Measurements from ENCODE around the gene GLRA3.

GLRA3 gene

DNA sequence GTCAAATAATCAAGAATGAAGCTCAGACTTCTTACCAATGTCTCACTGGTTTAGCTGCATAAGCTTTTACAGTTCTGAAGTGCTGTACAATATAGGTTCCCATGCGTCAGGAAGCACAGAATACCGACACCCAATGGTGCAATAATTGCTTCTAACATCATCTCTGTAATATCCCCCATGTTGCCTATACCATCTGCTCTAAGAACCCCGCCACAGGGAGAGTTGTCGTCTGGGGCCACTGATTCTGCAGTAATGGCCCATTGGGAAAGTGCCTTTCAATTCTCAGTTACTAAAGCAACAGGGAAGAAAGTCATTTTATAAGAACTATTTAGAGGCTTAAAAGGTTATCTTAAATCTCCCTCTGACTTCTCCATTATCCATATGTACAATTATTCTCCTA lies 94.9 kb downstream of the GLRA3 start:
- Histone ChIP-seq H3K9me3 (ENCODE audit: low read length) (no peaks in the 10 kb centered on the region), H3K27me3 (ENCODE audit: insufficient read depth, low read length) (no peaks in the 10 kb centered on the region), H3K4me1 (ENCODE audit: insufficient read depth, low read length) (no peaks in the 10 kb centered on the region), H3K36me3 (ENCODE audit: insufficient read depth, low read length) (no peaks in the 10 kb centered on the region), H2AFZ (ENCODE audit: low read depth, low read length) (no peak overlapping the region), H3K4me3 (ENCODE audit: low read length) (no peak overlapping the region)

GRCh38 chr4:174717828-174718227 lies 111.2 kb downstream of the GLRA3 start:
- H3K9me3 ChIP-seq (ENCODE audit: low read length) = no peaks in the 10 kb centered on the region
- H3K36me3 ChIP-seq (ENCODE audit: insufficient read depth, low read length) = no peaks in the 10 kb centered on the region
- H2AFZ ChIP-seq (ENCODE audit: low read depth, low read length) = no peak overlapping the region
- H3K4me3 ChIP-seq (ENCODE audit: low read length) = no peak overlapping the region
- H3K4me1 ChIP-seq (ENCODE audit: insufficient read depth, low read length) = no peaks in the 10 kb centered on the region
- H3K27me3 ChIP-seq (ENCODE audit: insufficient read depth, low read length) = no peaks in the 10 kb centered on the region

GRCh38 chr4:174716986-174717770 lies 111.9 kb downstream of the GLRA3 start:
- Histone ChIP-seq H3K27me3 (ENCODE audit: insufficient read depth, low read length) (no peaks in the 10 kb centered on the region), H3K9me3 (ENCODE audit: low read length) (no peaks in the 10 kb centered on the region), H3K4me1 (ENCODE audit: insufficient read depth, low read length) (no peaks in the 10 kb centered on the region), H3K36me3 (ENCODE audit: insufficient read depth, low read length) (no peaks in the 10 kb centered on the region), H3K4me3 (ENCODE audit: low read length) (no peak overlapping the region), H2AFZ (ENCODE audit: low read depth, low read length) (no peak overlapping the region)

- no peaks in the 10 kb centered on the region for H3K27me3 ChIP-seq (ENCODE audit: insufficient read depth, low read length)
- no peaks in the 10 kb centered on the region for H3K36me3 ChIP-seq (ENCODE audit: insufficient read depth, low read length)
- H3K4me3 ChIP-seq (ENCODE audit: low read length) = no peak overlapping the region
- H3K9me3 ChIP-seq (ENCODE audit: low read length) = no peaks in the 10 kb centered on the region
- no peaks in the 10 kb centered on the region for H3K4me1 ChIP-seq (ENCODE audit: insufficient read depth, low read length)
- H2AFZ ChIP-seq (ENCODE audit: low read depth, low read length) = no peak overlapping the region
Measured at GRCh38 chr4:174714393-174715211, 114.4 kb downstream of the GLRA3 start.

GRCh38 chr4:174713821-174714220 lies 115.2 kb downstream of the GLRA3 start:
- Histone ChIP-seq H2AFZ (ENCODE audit: low read depth, low read length) (no peak overlapping the region), H3K27me3 (ENCODE audit: insufficient read depth, low read length) (no peaks in the 10 kb centered on the region), H3K9me3 (ENCODE audit: low read length) (no peaks in the 10 kb centered on the region), H3K36me3 (ENCODE audit: insufficient read depth, low read length) (no peaks in the 10 kb centered on the region), H3K4me3 (ENCODE audit: low read length) (no peak overlapping the region), H3K4me1 (ENCODE audit: insufficient read depth, low read length) (no peaks in the 10 kb centered on the region)

DNA sequence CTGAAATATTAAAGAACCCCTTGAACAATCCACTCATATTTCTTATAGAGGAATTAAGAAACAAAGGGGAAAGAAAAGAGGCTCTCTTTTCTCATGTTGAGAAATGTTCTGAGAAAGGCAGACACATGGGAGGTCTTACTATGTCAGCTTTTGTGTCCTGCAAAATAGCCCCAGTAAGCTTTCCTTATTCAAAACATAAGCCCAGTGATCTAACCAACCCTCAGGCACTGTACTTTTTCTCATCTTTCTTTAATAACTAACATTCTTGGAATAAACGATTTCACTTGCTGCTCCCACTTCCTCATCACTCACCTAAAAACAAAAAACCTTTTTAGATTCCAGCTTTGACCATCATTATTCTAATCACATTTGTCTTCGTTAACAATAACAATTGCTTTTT lies 115.9 kb downstream of the GLRA3 start:
- H2AFZ ChIP-seq (ENCODE audit: low read depth, low read length) = no peak overlapping the region

DNA sequence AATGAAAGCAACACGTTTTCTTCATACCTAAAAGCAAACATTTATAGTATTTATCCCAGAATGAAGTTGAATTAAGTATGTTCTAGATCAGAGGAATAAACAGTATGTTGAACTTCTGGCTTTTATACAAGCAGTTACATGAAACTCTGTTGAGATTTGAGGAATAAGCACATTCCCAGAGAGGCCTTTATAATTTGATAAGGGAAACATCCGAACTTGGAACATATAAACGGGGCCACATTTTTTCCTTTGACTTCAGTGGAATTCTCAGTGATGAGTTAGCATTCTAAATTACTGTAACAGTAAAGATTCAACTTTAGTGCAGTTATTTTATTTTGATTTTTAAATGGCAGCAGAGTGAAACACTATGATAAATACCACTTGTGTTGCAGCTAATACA lies 119.5 kb downstream of the GLRA3 start:
- Histone ChIP-seq H3K4me3 (ENCODE audit: low read length) (no peak overlapping the region), H3K36me3 (ENCODE audit: insufficient read depth, low read length) (no peaks in the 10 kb centered on the region), H3K4me1 (ENCODE audit: insufficient read depth, low read length) (no peaks in the 10 kb centered on the region), H2AFZ (ENCODE audit: low read depth, low read length) (no peak overlapping the region), H3K9me3 (ENCODE audit: low read length) (no peaks in the 10 kb centered on the region), H3K27me3 (ENCODE audit: insufficient read depth, low read length) (no peaks in the 10 kb centered on the region)

More for the DNA sequence above, 115.9 kb downstream of the GLRA3 start:
- H3K4me3 ChIP-seq (ENCODE audit: low read length) = no peak overlapping the region
- H3K36me3 ChIP-seq (ENCODE audit: insufficient read depth, low read length) = no peaks in the 10 kb centered on the region
- H3K9me3 ChIP-seq (ENCODE audit: low read length) = no peaks in the 10 kb centered on the region
- H3K27me3 ChIP-seq (ENCODE audit: insufficient read depth, low read length) = no peaks in the 10 kb centered on the region
- no peaks in the 10 kb centered on the region for H3K4me1 ChIP-seq (ENCODE audit: insufficient read depth, low read length)

- Histone ChIP-seq H3K27me3 (ENCODE audit: insufficient read depth, low read length) (no peaks in the 10 kb centered on the region), H2AFZ (ENCODE audit: low read depth, low read length) (no peak overlapping the region), H3K9me3 (ENCODE audit: low read length) (no peaks in the 10 kb centered on the region), H3K4me3 (ENCODE audit: low read length) (no peak overlapping the region), H3K36me3 (ENCODE audit: insufficient read depth, low read length) (no peaks in the 10 kb centered on the region), H3K4me1 (ENCODE audit: insufficient read depth, low read length) (no peaks in the 10 kb centered on the region)
Measured at GRCh38 chr4:174708381-174708780, 120.7 kb downstream of the GLRA3 start.

- Histone ChIP-seq H3K9me3 (ENCODE audit: low read length) (no peaks in the 10 kb centered on the region), H2AFZ (ENCODE audit: low read depth, low read length) (no peak overlapping the region), H3K4me1 (ENCODE audit: insufficient read depth, low read length) (no peaks in the 10 kb centered on the region), H3K4me3 (ENCODE audit: low read length) (no peak overlapping the region), H3K36me3 (ENCODE audit: insufficient read depth, low read length) (no peaks in the 10 kb centered on the region), H3K27me3 (ENCODE audit: insufficient read depth, low read length) (no peaks in the 10 kb centered on the region)
Measured at GRCh38 chr4:174707902-174708301, 121.1 kb downstream of the GLRA3 start.

DNA sequence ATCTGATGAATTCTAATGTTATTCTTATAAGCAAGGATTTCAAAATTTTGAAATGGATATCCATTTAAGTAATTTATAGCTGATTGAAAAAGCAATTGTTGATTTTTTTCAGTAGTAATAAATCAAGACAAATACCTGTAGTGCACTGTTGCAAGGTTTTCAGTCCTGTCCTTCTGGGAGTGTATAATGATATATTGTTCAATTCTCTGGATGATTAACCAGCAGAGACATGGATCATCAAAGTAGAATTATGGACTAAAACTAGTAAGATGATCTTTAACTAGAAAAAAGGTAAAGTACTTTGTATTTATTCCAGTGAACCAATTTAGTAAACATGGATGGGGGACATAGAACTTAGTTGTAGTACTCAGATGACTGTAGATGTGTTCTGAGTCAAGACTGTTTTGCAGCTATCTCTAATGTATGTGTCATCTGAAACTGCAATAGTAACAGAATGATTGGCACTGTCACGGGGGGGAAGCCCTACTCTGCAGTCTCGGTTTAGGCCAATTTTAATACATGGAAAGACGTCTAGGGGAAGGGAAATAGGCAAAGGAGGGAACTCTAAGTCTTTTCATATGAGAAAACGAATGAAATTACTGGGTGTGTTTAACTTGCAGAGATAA lies 121.9 kb downstream of the GLRA3 start:
- H3K4me3 ChIP-seq (ENCODE audit: low read length) = no peak overlapping the region
- no peaks in the 10 kb centered on the region for H3K36me3 ChIP-seq (ENCODE audit: insufficient read depth, low read length)
- no peaks in the 10 kb centered on the region for H3K9me3 ChIP-seq (ENCODE audit: low read length)
- no peak overlapping the region for H2AFZ ChIP-seq (ENCODE audit: low read depth, low read length)
- H3K4me1 ChIP-seq (ENCODE audit: insufficient read depth, low read length) = no peaks in the 10 kb centered on the region
- no peaks in the 10 kb centered on the region for H3K27me3 ChIP-seq (ENCODE audit: insufficient read depth, low read length)

GRCh38 chr4:174702979-174703478 lies 126.0 kb downstream of the GLRA3 start:
- Histone ChIP-seq H3K4me1 (ENCODE audit: insufficient read depth, low read length) (no peaks in the 10 kb centered on the region), H3K4me3 (ENCODE audit: low read length) (no peak overlapping the region), H3K36me3 (ENCODE audit: insufficient read depth, low read length) (no peaks in the 10 kb centered on the region), H3K27me3 (ENCODE audit: insufficient read depth, low read length) (no peaks in the 10 kb centered on the region), H2AFZ (ENCODE audit: low read depth, low read length) (no peak overlapping the region), H3K9me3 (ENCODE audit: low read length) (no peaks in the 10 kb centered on the region)

- Histone ChIP-seq H2AFZ (ENCODE audit: low read depth, low read length) (no peak overlapping the region), H3K9me3 (ENCODE audit: low read length) (no peaks in the 10 kb centered on the region)
Measured at GRCh38 chr4:174699654-174700053, 129.4 kb downstream of the GLRA3 start.

GRCh38 chr4:174697896-174698295 lies 131.2 kb downstream of the GLRA3 start:
- H3K27me3 ChIP-seq (ENCODE audit: insufficient read depth, low read length) = no peaks in the 10 kb centered on the region
- H3K4me3 ChIP-seq (ENCODE audit: low read length) = no peak overlapping the region
- no peaks in the 10 kb centered on the region for H3K36me3 ChIP-seq (ENCODE audit: insufficient read depth, low read length)
- no peaks in the 10 kb centered on the region for H3K4me1 ChIP-seq (ENCODE audit: insufficient read depth, low read length)
- no peak overlapping the region for H2AFZ ChIP-seq (ENCODE audit: low read depth, low read length)
- H3K9me3 ChIP-seq (ENCODE audit: low read length) = no peaks in the 10 kb centered on the region

More at GRCh38 chr4:174699654-174700053, 129.4 kb downstream of the GLRA3 start:
- no peaks in the 10 kb centered on the region for H3K36me3 ChIP-seq (ENCODE audit: insufficient read depth, low read length)
- no peak overlapping the region for H3K4me3 ChIP-seq (ENCODE audit: low read length)
- no peaks in the 10 kb centered on the region for H3K4me1 ChIP-seq (ENCODE audit: insufficient read depth, low read length)
- no peaks in the 10 kb centered on the region for H3K27me3 ChIP-seq (ENCODE audit: insufficient read depth, low read length)
